RWPE1 (cell line): ENCODE results near the gene PLEKHM3.

Experiments
- CTCF ChIA-PET: fragments of 350-600 bp; sonication (Branson Sonifier 250); formaldehyde crosslinking; extraction: SDS; loops from one replicate; lab custom pipeline; 2021; lab: Yijun Ruan, JAX
- POLR2A ChIA-PET: fragments of 400-600 bp; formaldehyde crosslinking; extraction: SDS; loops from one replicate; lab custom pipeline; 2020; ENCODE audit warnings: antibody characterized with exemption; ENCODE audit not compliant: low non-redundant PET; lab: Yijun Ruan, JAX
- DNase-seq: peaks from one replicate; pipeline ENCODE4 v3.0.0; 2012; ENCODE audit warnings: low spot score
- H3K27ac ChIP-seq: fragments of 450-650 bp; 2 replicates; pipeline ENCODE4 v1.5.1; 2017
- TF ChIP-seq, protein P1 (sequence below): fragments of 450-650 bp; conservative IDR thresholded peaks from 2 replicates; pipeline ENCODE4 v1.5.1; 2017; ENCODE audit warnings: low read depth, mild to moderate bottlenecking

PLEKHM3 gene

DNA sequence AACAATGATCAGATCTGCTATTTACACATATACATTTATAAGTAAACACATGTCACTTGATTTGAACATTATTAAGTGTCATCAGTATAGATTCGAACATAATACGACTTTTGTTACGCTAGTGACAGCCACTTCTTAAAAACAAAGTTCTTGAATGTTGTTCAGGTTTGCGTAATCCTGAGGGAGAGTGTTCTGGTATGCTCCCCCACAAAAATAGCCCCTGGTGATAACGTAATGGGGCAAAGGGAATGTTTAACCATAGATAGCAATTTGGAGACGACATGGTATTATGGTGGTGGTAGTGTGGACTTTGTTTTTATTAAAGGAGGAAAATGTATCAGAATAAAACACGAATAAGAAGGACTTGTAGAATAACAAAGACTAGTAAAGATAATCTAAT lies 90.6 kb downstream of the PLEKHM3 start:
- no peak for DNase-seq
- ChIA-PET POLR2A (no interaction called here), CTCF (interaction anchor here (0.6 to 1.6 kb wide), 3 partner anchors 20 to 138 kb away, joined by 3 to 7 read pairs (median 4); no protein-coding TSS in a partner anchor)
- H3K27ac ChIP-seq: no peak overlapping the region
- TF ChIP-seq, protein P1, sequence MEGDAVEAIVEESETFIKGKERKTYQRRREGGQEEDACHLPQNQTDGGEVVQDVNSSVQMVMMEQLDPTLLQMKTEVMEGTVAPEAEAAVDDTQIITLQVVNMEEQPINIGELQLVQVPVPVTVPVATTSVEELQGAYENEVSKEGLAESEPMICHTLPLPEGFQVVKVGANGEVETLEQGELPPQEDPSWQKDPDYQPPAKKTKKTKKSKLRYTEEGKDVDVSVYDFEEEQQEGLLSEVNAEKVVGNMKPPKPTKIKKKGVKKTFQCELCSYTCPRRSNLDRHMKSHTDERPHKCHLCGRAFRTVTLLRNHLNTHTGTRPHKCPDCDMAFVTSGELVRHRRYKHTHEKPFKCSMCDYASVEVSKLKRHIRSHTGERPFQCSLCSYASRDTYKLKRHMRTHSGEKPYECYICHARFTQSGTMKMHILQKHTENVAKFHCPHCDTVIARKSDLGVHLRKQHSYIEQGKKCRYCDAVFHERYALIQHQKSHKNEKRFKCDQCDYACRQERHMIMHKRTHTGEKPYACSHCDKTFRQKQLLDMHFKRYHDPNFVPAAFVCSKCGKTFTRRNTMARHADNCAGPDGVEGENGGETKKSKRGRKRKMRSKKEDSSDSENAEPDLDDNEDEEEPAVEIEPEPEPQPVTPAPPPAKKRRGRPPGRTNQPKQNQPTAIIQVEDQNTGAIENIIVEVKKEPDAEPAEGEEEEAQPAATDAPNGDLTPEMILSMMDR: no peak

DNA sequence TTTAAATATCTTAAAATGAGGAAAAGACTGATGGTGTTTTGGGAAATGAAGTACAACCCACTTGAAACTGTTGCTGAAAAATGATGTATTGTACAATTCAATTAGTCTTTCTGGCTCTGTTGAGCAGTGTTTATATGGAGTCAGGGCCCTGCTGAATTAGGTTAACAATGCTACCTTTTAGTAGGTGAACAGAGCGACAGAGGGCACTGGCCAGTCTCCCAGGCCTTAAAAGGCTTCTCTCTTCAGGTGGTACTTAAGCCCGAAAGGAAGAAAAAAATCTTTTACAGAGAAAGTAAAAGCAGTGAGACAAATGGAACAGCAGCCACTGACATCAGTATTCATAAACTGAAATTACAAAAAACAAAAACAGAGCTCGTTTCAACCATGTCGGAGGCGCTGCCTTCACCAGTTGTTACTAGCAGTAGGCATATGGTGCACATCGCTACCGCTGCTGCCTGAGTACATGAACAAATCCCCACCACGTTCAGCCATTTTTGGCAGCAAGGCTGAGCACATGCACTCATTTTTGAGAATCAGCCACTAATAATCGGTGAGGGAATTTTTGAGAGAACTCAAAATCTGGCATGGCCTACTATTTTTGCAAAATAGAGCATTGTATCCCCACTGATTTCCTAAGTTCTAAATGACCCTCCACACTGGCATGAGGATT lies 91.8 kb downstream of the PLEKHM3 start:
- no peak overlapping the region for H3K27ac ChIP-seq

DNA sequence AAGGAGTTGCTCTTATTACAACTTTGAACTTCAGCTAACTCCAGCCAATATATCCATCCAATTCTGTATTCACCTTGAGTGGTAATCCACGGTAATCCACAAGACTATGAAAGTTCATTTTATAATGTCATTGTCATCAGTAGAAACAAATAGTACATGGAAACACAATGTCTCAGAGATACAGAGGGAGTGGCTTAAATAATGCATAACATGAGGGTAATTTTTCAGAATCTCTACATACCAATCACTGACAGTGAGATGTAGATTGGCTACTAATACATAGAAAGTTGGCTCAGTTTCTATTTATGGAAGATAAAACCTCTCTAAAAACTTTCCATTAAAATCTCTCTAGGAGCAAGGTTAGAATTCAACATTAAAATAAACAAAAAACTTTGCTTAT lies 93.2 kb downstream of the PLEKHM3 start:
- no peak for DNase-seq
- ChIA-PET POLR2A (no interaction called here), CTCF (no interaction called here)

More for the DNA sequence above, 91.8 kb downstream of the PLEKHM3 start:
- POLR2A ChIA-PET: no interaction called here
- CTCF ChIA-PET: no interaction called here
- no peak for DNase-seq
- TF ChIP-seq, protein P1: no peak

DNA sequence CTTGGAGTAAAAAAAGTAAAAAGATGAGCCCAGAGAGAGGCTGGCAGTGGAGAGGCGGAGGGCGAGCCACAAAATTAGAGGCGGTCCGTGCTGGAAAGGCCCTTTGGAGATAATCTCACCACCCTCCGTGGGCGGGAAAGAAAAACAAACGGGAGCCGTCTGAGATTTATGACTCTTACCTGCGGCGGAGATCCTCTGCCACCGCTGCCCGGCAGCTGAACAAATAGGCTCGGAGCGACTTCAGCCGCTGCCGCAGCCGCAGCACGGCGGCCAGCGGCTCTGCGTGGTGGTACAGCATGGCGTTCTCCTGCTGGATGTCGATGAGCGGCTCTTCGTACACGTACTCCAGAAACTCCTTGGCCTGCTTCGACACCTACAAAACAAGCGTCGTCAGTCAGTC lies 94.6 kb downstream of the PLEKHM3 start:
- TF ChIP-seq, protein P1: no peak
- POLR2A ChIA-PET: no interaction called here
- DNase-seq: peak; percentile 59
- H3K27ac ChIP-seq: no peak overlapping the region
- CTCF ChIA-PET: no interaction called here

More for the DNA sequence above, 93.2 kb downstream of the PLEKHM3 start:
- H3K27ac ChIP-seq: no peak overlapping the region
- TF ChIP-seq, protein P1: no peak

DNA sequence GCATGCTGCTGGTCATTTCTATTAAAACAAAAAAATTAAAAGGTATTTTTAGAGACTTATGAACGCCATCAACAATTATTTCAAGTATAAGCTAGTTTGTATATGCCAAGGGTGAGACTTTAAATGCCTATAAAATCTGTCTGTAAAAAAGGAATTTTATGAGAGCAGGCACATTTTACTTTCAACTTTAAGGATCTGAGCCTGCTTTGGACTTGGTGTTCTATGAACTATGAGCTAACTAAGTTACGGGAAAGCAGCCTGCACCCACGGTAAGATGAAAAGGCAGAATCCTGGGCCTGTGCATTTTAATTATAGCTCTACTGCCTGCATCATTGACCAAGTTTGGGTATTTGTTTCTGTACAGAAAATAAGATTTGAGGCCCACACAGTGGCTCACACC lies 95.4 kb downstream of the PLEKHM3 start:
- ChIA-PET POLR2A (no interaction called here), CTCF (no interaction called here)
- TF ChIP-seq, protein P1: no peak
- no peak overlapping the region for H3K27ac ChIP-seq
- DNase-seq: no peak

DNA sequence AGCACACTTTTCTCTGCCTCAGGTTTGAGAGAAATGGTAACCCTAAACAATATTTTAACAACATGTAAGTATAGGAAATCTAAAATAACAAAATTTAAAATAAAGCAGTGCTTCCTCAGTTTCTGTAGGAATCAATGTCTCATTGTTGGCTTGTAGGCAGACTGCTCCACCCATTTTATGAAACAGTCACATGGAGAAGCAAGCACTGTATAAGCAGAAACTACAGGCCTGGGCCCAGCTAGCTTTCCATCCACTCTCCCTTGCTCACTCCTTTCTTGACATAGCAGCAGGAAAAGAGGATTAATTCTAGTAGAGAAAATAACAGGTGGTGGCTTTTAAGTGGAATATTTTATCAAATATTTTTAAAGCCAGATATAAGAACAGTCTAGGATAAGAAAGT lies 97.2 kb downstream of the PLEKHM3 start:
- H3K27ac ChIP-seq: no peak overlapping the region
- ChIA-PET POLR2A (no interaction called here), CTCF (no interaction called here)
- no peak for DNase-seq
- TF ChIP-seq, protein P1: no peak

DNA sequence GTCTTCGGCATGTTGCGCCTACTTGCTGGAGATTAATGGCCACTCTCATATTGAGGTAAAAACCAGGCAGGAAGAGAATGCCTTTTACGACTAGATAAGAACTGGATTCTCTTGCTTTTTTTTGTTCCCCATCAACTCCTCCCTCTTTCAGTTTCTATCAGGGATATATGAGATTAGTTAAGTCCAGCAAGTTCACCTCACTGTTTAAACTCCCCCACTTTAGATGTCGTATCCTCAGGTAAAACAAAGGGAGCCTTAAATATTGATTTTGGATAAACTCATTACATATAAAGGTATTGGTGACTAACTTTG lies 98.4 kb downstream of the PLEKHM3 start:
- no peak for DNase-seq
- TF ChIP-seq, protein P1: no peak
- POLR2A ChIA-PET: no interaction called here
- H3K27ac ChIP-seq: no peak overlapping the region
- CTCF ChIA-PET: no interaction called here
